Activated CD8-positive, alpha-beta memory T cell treated with anti-CD3 and anti-CD28 coated beads, Interleukin-2, amount 10 ng/mL, durations not matched to agents 7 days and 5 days (primary cell): ENCODE measurements around the gene ILK. TPM values are rescaled to one million over a fixed set of nuclear protein-coding genes. Genes with fewer than 3 reads are reported as not detected.

ENCODE experiments used
- ATAC-seq: fragments of 150-1000 bp; cut with Tn5 transposase; one replicate; pipeline ENCODE4 v1.10.0; 2021; ENCODE audit warnings: moderate library complexity
- CTCF ChIA-PET: fragments of 350-600 bp; sonication (Branson Sonifier 250); formaldehyde crosslinking; loops from one replicate; lab custom pipeline; 2021; ENCODE audit warnings: antibody characterized with exemption; lab: Charles Lee
- DNase-seq: peaks from one replicate; pipeline ENCODE4 v3.0.0-alpha.2; 2020
- H3K27ac Mint-ChIP-seq: one replicate; pipeline ENCODE4 v1.8.0; 2021; ENCODE audit warnings: mild to moderate bottlenecking, mixed read lengths
- H3K27me3 Mint-ChIP-seq: one replicate; pipeline ENCODE4 v1.8.0; 2021; ENCODE audit warnings: mixed read lengths
- H3K36me3 Mint-ChIP-seq: one replicate; pipeline ENCODE4 v1.8.0; 2021; ENCODE audit warnings: mild to moderate bottlenecking, mixed read lengths
- H3K4me1 Mint-ChIP-seq: one replicate; pipeline ENCODE4 v1.8.0; 2021; ENCODE audit warnings: mixed read lengths
- H3K4me3 Mint-ChIP-seq: one replicate; pipeline ENCODE4 v1.8.0; 2021; ENCODE audit warnings: mild to moderate bottlenecking, moderate library complexity, mixed read lengths
- H3K9me3 Mint-ChIP-seq: one replicate; pipeline ENCODE4 v1.8.0; 2022; ENCODE audit warnings: low read depth, mixed read lengths
- total RNA-seq, 2 experiments: library from RNA; stranded (reverse); gene quantifications; one replicate each; pipeline ENCODE4 v1.2.3, GENCODE V29; 2021

ILK gene
- total RNA-seq, 2 experiments from 2014 or later, result 151 to 161 TPM

DNA sequence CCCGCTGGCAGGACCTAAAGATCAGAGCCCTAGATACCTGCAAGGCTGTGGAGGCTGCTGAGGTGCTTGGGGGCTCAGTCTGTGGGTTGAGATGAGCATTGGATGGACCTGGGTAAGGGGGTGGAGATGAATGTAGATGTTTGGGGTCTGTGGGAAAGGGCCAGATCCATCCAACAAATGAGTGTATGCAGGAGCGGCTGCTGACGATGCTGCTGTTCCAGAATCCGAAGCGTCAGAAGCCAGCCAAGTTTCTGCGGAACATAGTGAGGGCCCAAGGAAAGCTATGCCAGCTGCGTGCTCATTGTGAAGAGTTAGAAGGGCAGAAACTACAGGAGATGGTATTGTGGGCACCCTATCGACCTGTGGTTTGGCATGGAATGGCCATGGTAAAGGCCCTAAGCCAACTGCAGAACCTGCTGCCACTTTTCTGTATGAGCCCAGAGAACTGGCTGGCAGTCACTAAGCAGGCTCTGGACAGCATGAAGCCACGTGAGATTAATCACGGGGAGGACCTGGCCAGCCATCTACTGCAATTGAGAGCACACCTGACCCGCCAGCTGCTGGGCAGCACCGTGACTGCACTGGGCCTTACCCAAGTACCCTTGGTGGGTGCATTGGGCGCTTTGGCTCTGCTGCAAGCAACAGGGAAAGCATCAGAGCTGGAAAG, 36.7 kb upstream of the ILK start:
- CTCF ChIA-PET, result no interaction called here
- no peaks in the 10 kb centered on the region for H3K4me1 Mint-ChIP-seq

DNA sequence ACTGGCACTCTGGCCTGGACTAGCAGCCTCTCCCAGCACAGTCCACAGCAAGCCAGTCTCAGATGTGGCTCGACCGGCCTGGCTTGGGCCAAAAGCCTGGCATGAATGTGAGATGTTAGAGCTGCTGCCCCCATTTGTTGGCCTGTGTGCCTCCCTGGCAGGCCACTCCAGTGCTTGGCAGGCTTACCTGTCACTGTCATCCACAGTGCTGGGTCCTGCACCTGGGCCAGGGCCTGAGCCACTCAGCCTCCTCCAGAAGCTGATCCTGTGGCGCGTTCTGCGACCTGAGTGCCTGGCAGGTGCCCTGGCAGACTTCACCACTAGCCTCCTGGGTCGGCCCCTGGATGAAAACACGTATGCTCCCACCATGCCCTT, 36.2 kb upstream of the ILK start:
- no peaks in the 10 kb centered on the region for H3K4me1 Mint-ChIP-seq
- no peaks in the 10 kb centered on the region for H3K9me3 Mint-ChIP-seq
- CTCF ChIA-PET, result no interaction called here
- H3K36me3 Mint-ChIP-seq, result peaks cover 2% of the 10 kb centered on the region
- DNase-seq, result no peak
- H3K27ac Mint-ChIP-seq, result no peak overlapping the region
- H3K27me3 Mint-ChIP-seq, result no peaks in the 10 kb centered on the region
- no peak for ATAC-seq
- H3K4me3 Mint-ChIP-seq, result no peak overlapping the region

More for the DNA sequence above, 36.7 kb upstream of the ILK start:
- no peaks in the 10 kb centered on the region for H3K9me3 Mint-ChIP-seq
- ATAC-seq (no peak), DNase-seq (no peak)
- no peak overlapping the region for H3K27ac Mint-ChIP-seq
- H3K36me3 Mint-ChIP-seq, result peaks cover 2% of the 10 kb centered on the region
- H3K27me3 Mint-ChIP-seq, result no peaks in the 10 kb centered on the region
- H3K4me3 Mint-ChIP-seq, result no peak overlapping the region

DNA sequence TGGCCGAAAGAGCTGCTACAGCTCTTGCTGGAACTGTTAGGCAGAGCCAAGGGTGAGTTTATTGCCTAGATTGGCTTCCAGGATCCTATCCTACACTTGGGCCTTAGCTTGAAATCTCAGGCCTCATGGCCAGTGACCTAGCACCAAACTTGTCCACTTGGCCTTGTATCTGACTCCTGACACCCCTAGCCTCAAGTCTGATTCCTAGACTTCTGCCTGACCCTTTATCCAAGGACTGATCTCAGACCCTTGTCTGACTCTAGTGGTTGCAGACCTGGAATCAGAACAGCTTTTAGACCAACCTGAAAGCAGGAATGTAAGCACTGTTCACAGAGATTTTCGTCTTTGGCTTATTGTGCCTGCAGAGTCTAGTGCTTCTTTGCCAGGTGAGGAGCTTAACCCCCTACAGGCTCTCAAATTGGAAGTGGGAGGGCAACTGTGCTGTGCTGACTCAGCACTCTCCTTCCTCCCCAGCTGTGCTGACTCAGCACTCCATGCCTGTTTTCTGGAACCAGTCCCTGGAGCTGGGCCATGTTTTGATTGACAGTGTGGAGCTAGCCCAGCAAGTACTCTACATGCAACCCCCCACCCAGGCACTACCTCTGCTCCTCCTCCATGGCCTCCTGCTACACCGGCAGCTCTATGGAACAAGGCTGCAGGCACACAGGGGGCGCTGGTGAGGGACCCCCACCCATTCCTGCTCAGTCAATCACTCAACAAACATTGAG, 35.2 kb upstream of the ILK start:
- no peaks in the 10 kb centered on the region for H3K4me1 Mint-ChIP-seq
- CTCF ChIA-PET, result interaction anchor here (1.1 kb wide), 1 partner anchor 127 kb away, joined by 3 read pairs; no protein-coding TSS in a partner anchor
- H3K9me3 Mint-ChIP-seq, result no peaks in the 10 kb centered on the region
- DNase-seq (no peak), ATAC-seq (no peak)
- H3K27me3 Mint-ChIP-seq, result no peaks in the 10 kb centered on the region
- H3K36me3 Mint-ChIP-seq, result peaks cover 4% of the 10 kb centered on the region
- no peak overlapping the region for H3K4me3 Mint-ChIP-seq
- H3K27ac Mint-ChIP-seq, result no peak overlapping the region

DNA sequence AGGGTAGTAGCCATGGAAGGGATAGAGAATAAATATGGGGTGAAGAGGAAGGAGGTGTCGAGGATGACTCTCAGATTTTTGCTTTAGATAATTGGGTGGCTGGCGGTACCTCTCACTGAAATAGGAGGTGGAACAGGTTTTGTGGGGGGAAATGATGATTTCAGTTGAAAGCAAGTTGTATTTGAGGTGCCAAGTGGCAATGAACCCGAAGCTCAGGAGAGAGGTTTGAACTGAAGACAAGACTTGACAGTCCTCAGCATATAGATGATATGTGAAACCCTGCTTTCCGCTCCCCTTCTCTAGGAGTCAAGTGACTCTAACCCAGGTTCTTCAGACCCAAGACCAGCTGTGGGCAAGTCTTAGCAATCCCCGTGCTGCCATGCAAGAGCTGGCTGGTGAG, 33.9 kb upstream of the ILK start:
- DNase-seq (no peak), ATAC-seq (no peak)
- Mint-ChIP-seq H3K4me3 (no peak overlapping the region), H3K4me1 (no peaks in the 10 kb centered on the region), H3K9me3 (no peaks in the 10 kb centered on the region), H3K27me3 (no peaks in the 10 kb centered on the region), H3K36me3 (peaks cover 7% of the 10 kb centered on the region), H3K27ac (no peak overlapping the region)
- CTCF ChIA-PET, result interaction anchor here (1.8 kb wide), 1 partner anchor 38 kb away, joined by 4 read pairs; no protein-coding TSS in a partner anchor

DNA sequence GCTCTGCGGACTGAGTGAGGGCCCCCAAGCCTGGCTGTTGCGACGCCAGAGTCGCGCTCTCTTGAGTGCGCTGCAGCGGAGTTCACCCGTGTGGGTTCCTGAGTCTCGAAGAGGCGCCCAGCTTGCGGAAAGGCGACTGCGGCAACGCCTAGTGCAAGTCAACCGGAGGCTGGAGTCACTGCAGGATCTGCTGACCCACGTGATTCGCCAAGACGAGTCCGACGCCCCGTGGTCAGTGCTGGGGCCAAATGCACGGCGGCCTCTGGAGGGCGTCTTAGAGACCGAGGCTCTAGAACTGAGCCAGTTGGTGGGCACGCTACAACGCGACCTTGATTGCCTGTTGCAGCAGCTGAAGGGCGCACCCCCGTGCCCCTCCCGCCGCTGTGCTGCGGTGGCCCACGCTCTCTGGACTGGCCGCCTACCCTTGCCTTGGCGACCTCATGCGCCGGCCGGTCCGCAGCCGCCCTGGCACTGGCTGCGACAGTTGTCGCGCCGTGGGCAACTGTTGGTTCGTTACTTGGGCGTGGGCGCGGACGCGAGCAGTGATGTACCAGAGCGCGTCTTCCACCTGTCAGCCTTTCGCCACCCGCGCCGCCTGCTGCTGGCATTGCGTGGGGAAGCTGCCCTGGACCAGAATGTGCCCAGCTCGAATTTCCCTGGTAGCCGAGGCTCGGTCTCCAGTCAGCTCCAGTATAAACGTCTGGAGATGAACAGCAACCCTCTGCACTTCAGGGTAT, 32.7 kb upstream of the ILK start:
- CTCF ChIA-PET, result interaction anchor here (1.8 kb wide), 1 partner anchor 39 kb away, joined by 4 read pairs; no protein-coding TSS in a partner anchor
- no peak for DNase-seq
- H3K36me3 Mint-ChIP-seq, result peaks cover 10% of the 10 kb centered on the region
- H3K27ac Mint-ChIP-seq, result no peak overlapping the region
- H3K9me3 Mint-ChIP-seq, result no peaks in the 10 kb centered on the region
- H3K27me3 Mint-ChIP-seq, result no peaks in the 10 kb centered on the region
- peaks cover 5% of the 10 kb centered on the region for H3K4me1 Mint-ChIP-seq
- no peak for ATAC-seq
- no peak overlapping the region for H3K4me3 Mint-ChIP-seq

DNA sequence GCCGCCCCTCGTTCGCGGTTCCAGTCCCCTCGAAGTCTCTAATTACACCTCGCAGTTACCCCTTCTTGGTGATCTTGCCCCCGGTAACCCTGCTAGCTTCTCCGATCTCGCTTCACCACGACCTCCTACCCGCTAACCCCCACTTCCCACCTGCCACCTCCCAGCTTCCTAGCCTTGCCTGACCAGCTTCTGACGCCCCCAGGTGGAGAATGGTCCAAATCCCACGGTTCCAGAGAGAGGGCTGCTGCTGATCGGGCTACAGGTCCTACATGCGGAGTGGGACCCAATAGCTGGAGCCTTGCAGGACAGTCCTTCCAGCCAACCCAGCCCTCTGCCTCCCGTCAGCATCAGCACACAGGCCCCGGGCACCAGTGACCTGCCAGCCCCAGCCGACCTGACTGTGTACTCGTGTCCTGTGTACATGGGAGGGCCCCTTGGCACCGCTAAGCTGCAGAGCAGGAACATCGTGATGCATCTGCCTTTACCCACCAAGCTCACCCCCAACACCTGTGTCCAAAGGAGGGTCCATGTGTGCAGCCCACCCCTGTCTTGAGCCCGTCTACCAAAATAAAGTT, 32.1 kb upstream of the ILK start:
- ATAC-seq, result no peak
- H3K27me3 Mint-ChIP-seq, result no peaks in the 10 kb centered on the region
- peaks cover 5% of the 10 kb centered on the region for H3K4me1 Mint-ChIP-seq
- H3K36me3 Mint-ChIP-seq, result peaks cover 10% of the 10 kb centered on the region
- H3K27ac Mint-ChIP-seq, result no peak overlapping the region
- no peaks in the 10 kb centered on the region for H3K9me3 Mint-ChIP-seq
- no peak for DNase-seq
- H3K4me3 Mint-ChIP-seq, result no peak overlapping the region
- CTCF ChIA-PET, result interaction anchor here (1.8 kb wide), 1 partner anchor 40 kb away, joined by 4 read pairs; no protein-coding TSS in a partner anchor

DNA sequence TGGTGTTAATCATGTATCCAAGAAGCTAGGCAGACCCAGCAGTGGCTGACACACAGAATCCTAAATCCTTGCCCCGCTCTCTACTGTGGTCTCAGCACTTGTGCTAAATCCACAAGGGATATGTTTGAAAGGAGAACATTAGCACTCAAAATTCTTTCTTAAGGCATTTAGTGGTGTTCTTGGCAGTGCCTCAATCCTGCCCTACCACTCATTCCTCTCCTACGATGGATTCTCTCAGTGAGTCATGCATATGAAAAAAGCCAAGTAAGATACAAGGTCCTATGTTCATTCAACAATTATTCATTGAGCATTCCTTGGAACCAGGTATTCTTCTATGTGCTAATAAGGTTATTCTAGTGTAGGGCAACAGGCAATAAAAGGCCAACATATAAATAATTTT, 31.4 kb upstream of the ILK start:
- H3K4me1 Mint-ChIP-seq, result peaks cover 5% of the 10 kb centered on the region
- no peak overlapping the region for H3K4me3 Mint-ChIP-seq
- H3K36me3 Mint-ChIP-seq, result peaks cover 10% of the 10 kb centered on the region
- no peak overlapping the region for H3K27ac Mint-ChIP-seq
- CTCF ChIA-PET, result no interaction called here
- DNase-seq (no peak), ATAC-seq (no peak)
- no peaks in the 10 kb centered on the region for H3K27me3 Mint-ChIP-seq
- H3K9me3 Mint-ChIP-seq, result no peaks in the 10 kb centered on the region

DNA sequence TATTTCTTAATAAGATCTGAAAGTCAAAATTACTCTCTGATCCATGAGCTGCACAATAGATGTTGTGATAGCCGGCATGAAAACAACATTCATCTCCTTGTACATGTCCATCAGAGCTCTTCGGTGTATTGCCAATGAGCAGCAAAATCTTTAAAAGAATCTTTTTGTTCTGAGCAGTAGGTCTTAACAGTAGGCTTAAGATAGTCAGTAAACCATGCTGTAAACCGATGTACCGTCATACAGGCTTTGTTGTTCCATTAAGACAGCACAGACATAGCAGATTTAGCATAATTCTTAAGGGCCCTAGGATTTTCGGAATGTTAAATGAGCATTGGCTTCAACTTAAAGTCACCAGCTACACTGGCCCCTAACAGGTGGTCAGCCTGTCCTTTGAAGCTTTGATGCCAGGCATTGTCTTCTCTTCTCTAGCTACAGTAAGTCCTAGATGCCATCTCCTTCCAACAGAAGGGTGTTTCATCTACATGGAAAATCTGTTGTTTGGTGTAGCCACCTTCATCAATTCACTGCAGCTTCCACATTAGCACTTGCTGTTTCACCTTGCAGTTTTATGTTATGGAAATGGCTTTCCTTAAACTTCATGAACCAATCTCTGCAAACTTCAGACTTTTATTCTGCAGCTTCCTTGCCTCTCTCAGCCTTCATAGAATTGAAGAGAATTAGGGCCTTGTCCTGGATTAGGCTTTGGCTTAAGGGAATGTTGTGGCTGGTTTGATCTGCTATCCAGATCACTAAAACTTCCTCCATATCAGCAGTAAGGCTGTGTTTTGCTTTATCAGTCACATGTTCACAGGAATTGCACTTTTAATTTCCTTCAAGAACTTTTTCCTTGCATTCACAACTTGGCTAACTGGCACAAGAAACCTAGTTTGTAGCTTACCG, 28.5 kb upstream of the ILK start:
- ATAC-seq (no peak), DNase-seq (no peak)
- Mint-ChIP-seq H3K4me1 (peaks cover 5% of the 10 kb centered on the region), H3K27ac (no peak overlapping the region), H3K4me3 (no peak overlapping the region), H3K27me3 (no peaks in the 10 kb centered on the region), H3K9me3 (no peaks in the 10 kb centered on the region), H3K36me3 (peaks cover 12% of the 10 kb centered on the region)
- CTCF ChIA-PET, result interaction anchor here (1.5 kb wide), 1 partner anchor 44 kb away, joined by 3 read pairs; no protein-coding TSS in a partner anchor

DNA sequence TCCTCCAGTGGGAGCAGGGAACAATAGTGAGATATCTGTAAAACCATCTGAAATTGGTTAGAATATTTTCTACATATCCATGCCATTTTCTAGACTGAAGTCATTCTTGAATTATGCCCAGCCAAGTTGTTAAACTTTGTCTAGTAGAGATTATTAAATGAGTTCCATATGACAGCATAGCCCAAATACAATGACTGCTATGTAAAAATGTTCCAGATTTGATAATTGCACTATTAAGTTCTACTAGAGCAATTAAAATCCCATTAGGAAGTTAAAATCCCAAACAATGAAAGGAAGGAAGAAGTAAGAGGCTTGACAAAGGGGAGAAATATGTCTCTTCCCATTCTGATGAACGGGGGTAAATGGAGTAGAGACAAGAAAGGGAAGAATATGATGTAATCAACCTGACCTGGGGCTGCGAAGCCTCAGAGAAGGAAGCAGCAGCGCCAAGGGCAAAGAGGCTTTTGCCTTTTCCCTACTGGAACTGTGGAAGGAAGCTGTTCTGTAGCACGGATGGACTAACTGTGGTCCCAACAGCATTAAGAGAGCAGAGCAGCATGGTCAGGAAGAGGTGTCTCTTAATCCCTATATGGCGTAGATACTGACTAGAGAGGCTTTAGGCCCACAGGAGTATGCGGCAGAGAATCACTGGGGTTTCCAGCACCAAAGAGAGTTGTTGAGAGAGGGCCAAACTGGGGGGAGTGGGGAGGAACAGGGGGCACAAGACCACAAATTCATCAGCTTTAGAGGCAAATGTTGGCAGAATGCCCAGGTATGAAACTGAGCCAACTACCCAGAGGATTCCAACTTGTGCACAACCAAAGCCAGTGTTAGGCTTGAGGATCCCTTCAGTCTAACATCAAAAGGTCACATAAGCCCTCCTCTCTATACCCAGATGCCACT, 26.9 kb upstream of the ILK start:
- no peaks in the 10 kb centered on the region for H3K27me3 Mint-ChIP-seq
- CTCF ChIA-PET, result no interaction called here
- H3K36me3 Mint-ChIP-seq, result peaks cover 16% of the 10 kb centered on the region
- ATAC-seq (no peak), DNase-seq (no peak)
- peaks cover 5% of the 10 kb centered on the region for H3K4me1 Mint-ChIP-seq
- H3K4me3 Mint-ChIP-seq, result no peak overlapping the region
- H3K27ac Mint-ChIP-seq, result no peak overlapping the region
- H3K9me3 Mint-ChIP-seq, result no peaks in the 10 kb centered on the region

DNA sequence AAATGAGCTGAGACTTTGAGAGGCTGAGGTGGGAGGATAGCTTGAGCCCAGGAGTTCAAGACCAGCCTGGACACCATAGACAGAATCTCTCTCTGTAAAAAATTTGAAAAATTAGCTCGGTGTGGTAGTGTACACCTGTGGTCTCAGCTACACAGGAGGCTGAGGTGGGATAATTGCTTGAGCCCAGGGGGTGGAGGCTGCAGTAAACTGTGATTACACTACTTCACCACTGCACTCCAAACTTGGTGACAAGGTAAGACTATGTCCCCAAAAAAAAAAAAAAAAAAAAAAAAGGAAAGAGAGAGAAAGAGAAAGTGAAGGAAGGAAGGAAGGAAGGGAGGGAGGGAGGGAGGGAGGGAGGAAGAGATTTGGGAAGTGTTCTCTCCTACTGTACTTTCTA, 25.4 kb upstream of the ILK start:
- H3K4me3 Mint-ChIP-seq, result no peak overlapping the region
- peaks cover 26% of the 10 kb centered on the region for H3K36me3 Mint-ChIP-seq
- H3K27me3 Mint-ChIP-seq, result no peaks in the 10 kb centered on the region
- H3K4me1 Mint-ChIP-seq, result peaks cover 5% of the 10 kb centered on the region
- ATAC-seq (no peak), DNase-seq (no peak)
- no peak overlapping the region for H3K27ac Mint-ChIP-seq
- CTCF ChIA-PET, result no interaction called here
- H3K9me3 Mint-ChIP-seq, result peaks cover 4% of the 10 kb centered on the region

DNA sequence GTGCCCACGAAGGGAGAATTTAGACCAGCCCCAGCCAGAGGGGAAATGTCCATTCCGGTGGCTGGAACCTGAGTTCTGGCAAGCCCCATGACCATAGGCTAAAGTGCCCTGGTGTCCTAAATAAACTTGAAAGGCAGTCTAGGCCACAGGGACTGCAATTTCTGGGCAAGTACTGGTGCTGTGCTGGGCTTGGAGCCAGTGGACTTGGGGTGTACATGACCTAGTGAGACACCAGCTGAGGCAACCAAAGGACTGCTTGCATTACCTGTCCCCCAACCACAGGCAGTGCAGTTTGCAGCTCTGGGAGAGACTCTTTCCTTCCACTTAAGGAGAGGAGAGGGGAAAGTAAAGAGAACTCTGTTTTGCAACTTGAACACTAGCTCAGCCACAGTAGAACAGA, 23.9 kb upstream of the ILK start:
- H3K9me3 Mint-ChIP-seq, result peaks cover 10% of the 10 kb centered on the region
- peaks cover 5% of the 10 kb centered on the region for H3K4me1 Mint-ChIP-seq
- H3K27ac Mint-ChIP-seq, result no peak overlapping the region
- peaks cover 38% of the 10 kb centered on the region for H3K36me3 Mint-ChIP-seq
- no peak overlapping the region for H3K4me3 Mint-ChIP-seq
- no peaks in the 10 kb centered on the region for H3K27me3 Mint-ChIP-seq
- ATAC-seq (no peak), DNase-seq (no peak)
- CTCF ChIA-PET, result no interaction called here

DNA sequence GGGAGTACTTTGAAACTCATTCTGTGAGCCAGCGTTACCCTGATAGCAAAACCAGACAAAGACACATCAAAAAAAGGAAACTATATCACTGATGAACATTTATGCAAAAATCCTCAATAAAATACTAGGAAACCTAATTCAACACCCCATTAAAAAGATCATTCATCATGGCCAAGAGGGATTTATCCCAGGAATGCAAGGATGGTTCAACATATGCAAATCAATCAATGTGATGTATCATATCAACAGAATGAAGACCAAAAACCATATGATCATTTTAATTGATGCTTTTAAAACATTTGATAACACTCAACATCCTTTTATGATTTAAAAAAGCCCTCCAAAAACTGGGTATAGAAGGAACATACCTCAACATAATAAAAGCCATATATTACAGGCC, 20.0 kb upstream of the ILK start:
- no peaks in the 10 kb centered on the region for H3K27me3 Mint-ChIP-seq
- peaks cover 10% of the 10 kb centered on the region for H3K9me3 Mint-ChIP-seq
- no peak overlapping the region for H3K27ac Mint-ChIP-seq
- H3K4me1 Mint-ChIP-seq, result no peaks in the 10 kb centered on the region
- CTCF ChIA-PET, result interaction anchor here (0.7 kb wide), 1 partner anchor 585 kb away, joined by 3 read pairs; no protein-coding TSS in a partner anchor
- no peak overlapping the region for H3K4me3 Mint-ChIP-seq
- ATAC-seq (no peak), DNase-seq (no peak)
- peaks cover 43% of the 10 kb centered on the region for H3K36me3 Mint-ChIP-seq
